ENCODE results near the gene TRABD2A. TPM values are rescaled to one million over a fixed set of nuclear protein-coding genes. Genes with fewer than 3 reads are reported as not detected.
A peak's percentile ranks its signal among the peaks of the same experiment; 100 is the strongest.

Gene TRABD2A
- total RNA-seq, 1 experiment from 2014 or later = 1.7 TPM

GRCh38 chr2:84882414-84882738 lies 1.5 kb upstream of the TRABD2A start:
- H3K4me1 Mint-ChIP-seq = peaks cover 14 to 25% of the 10 kb centered on the region in 2 experiments
- H3K27me3 Mint-ChIP-seq (ENCODE audit: low read depth) = peaks cover 93% of the 10 kb centered on the region
- H3K27me3 ChIP-seq (ENCODE audit: insufficient read depth, low read length) = peaks cover 32% of the 10 kb centered on the region
- no peaks in the 10 kb centered on the region; a peak in 1 of 5 replicates for H3K9me3 Mint-ChIP-seq
- no peak for DNase-seq
- no peak overlapping the region for H3K23ac ChIP-seq (ENCODE audit: insufficient read length, low read depth, low read length)
- H4K8ac ChIP-seq (replicated peaks; ENCODE audit: insufficient read length, low read depth, low read length) = no peak overlapping the region
- no peak overlapping the region for H2BK12ac ChIP-seq (ENCODE audit: insufficient read length, low read depth, low read length)
- peak; percentile 11; the same call in 1 of the 3 replicates for TF ChIP-seq CTCF (conservative IDR thresholded peaks at IDR 0.05)
- no peaks in the 10 kb centered on the region for H3K9me3 ChIP-seq (ENCODE audit: control insufficient read depth, low read depth, low read length)
- no peak overlapping the region for H4K5ac ChIP-seq (ENCODE audit: insufficient read length, low read depth, low read length)
- no peaks in the 10 kb centered on the region for H3K4me1 ChIP-seq (ENCODE audit: insufficient read depth, low read length)
- no CpG with 5 or more reads among the region's 3 CpGs for WGBS (ENCODE audit: extremely low coverage, insufficient read length, low lambda C conversion rate)
- no peak overlapping the region for H3K9ac ChIP-seq (ENCODE audit: extremely low read depth, insufficient read length, low read length)
- H3K23me2 ChIP-seq (ENCODE audit: insufficient read length, low read depth, low read length, poor library complexity, severe bottlenecking) = peaks cover 20% of the 10 kb centered on the region
- H3T11ph ChIP-seq (ENCODE audit: low read length) = no peak overlapping the region
- H3K79me2 ChIP-seq (ENCODE audit: insufficient read depth, low read length) = no peaks in the 10 kb centered on the region
- no peak overlapping the region for H3K4ac ChIP-seq (ENCODE audit: low read depth, low read length)
- H3K56ac ChIP-seq (ENCODE audit: insufficient read length, low read depth, low read length) = no peak overlapping the region
- H2AFZ ChIP-seq (ENCODE audit: low read length) = no peak overlapping the region
- no peak overlapping the region for H3K27ac ChIP-seq (ENCODE audit: insufficient read length, low read depth, low read length)
- H2BK15ac ChIP-seq (ENCODE audit: low read depth, low read length) = no peak overlapping the region
- H2AK5ac ChIP-seq (ENCODE audit: insufficient read length, low read length) = no peak overlapping the region
- no peak overlapping the region for H3K4me2 ChIP-seq (ENCODE audit: insufficient read depth, insufficient read length, low read length)
- no peak overlapping the region for H3K14ac ChIP-seq (ENCODE audit: insufficient read depth, low read length)
- no peak overlapping the region for H2BK20ac ChIP-seq (ENCODE audit: low read depth, low read length, poor library complexity, severe bottlenecking)
- H2BK5ac ChIP-seq (ENCODE audit: insufficient read length, low read length) = no peak overlapping the region
- H4K91ac ChIP-seq (ENCODE audit: insufficient read length, low read depth, low read length) = no peak overlapping the region
- no peaks in the 10 kb centered on the region for H3K79me1 ChIP-seq (ENCODE audit: insufficient read depth, low read depth, low read length, poor library complexity, severe bottlenecking)
- no peak overlapping the region for H3K27ac Mint-ChIP-seq
- peak overlapping the region; percentile 55 to 85; a peak in 4 of 5 replicates for H3K4me3 Mint-ChIP-seq
- no peak overlapping the region for H3K18ac ChIP-seq (ENCODE audit: insufficient read length, low read depth, low read length)
- no peak overlapping the region for H2BK120ac ChIP-seq (ENCODE audit: low read depth, low read length, poor library complexity, severe bottlenecking)
- H4K20me1 ChIP-seq (ENCODE audit: control insufficient read depth, insufficient read depth, insufficient read length) = no peaks in the 10 kb centered on the region
- no peaks in the 10 kb centered on the region for H3K36me3 Mint-ChIP-seq (ENCODE audit: insufficient read depth in 1 of 3, low read depth in 3 of 3)
